ENCODE data around the gene MFNG.

- TF ChIP-seq CTCF (IDR thresholded peaks at IDR 0.05; ENCODE audit: low read depth, low read length, poor library complexity, severe bottlenecking), result no peak
- TF ChIP-seq EZH2phosphoT487 (IDR thresholded peaks at IDR 0.05; ENCODE audit: borderline replicate concordance, low read length), result no peak
Measured at GRCh38 chr22:37453696-37454095, 32.5 kb downstream of the MFNG start.

All from DOHH2 (cell line).